Measurements from ENCODE around the gene SLC12A8. TPM values are rescaled to one million over a fixed set of nuclear protein-coding genes. Genes with fewer than 3 reads are reported as not detected.

Gene SLC12A8
- polyA plus RNA-seq, 1 experiment, result 8.4 TPM

GRCh38 chr3:125257536-125257935 lies 45.0 kb upstream of the SLC12A8 start:
- no peak for TF ChIP-seq CTCF (IDR thresholded peaks at IDR 0.05; ENCODE audit: insufficient read depth, low read depth, low read length)
- POLR2A ChIA-PET, result no interaction called here
- DNase-seq (ENCODE audit: low read depth), result no peak
- no peaks in the 10 kb centered on the region for H3K27me3 ChIP-seq (ENCODE audit: control insufficient read depth, insufficient read depth, low read length)
- CTCF ChIA-PET, result no interaction called here
- no peak overlapping the region for H3K4me3 ChIP-seq (ENCODE audit: low read depth, low read length)
- no peaks in the 10 kb centered on the region for H3K36me3 ChIP-seq (ENCODE audit: control insufficient read depth, insufficient read depth, low read length)

GRCh38 chr3:125256675-125257074 lies 44.1 kb upstream of the SLC12A8 start:
- POLR2A ChIA-PET, result no interaction called here
- no peak for TF ChIP-seq CTCF (IDR thresholded peaks at IDR 0.05; ENCODE audit: insufficient read depth, low read depth, low read length)
- CTCF ChIA-PET, result no interaction called here
- no peak for DNase-seq (ENCODE audit: low read depth)
- no peaks in the 10 kb centered on the region for H3K27me3 ChIP-seq (ENCODE audit: control insufficient read depth, insufficient read depth, low read length)
- H3K4me3 ChIP-seq (ENCODE audit: low read depth, low read length), result no peak overlapping the region
- no peaks in the 10 kb centered on the region for H3K36me3 ChIP-seq (ENCODE audit: control insufficient read depth, insufficient read depth, low read length)

- Histone ChIP-seq H3K27me3 (ENCODE audit: control insufficient read depth, insufficient read depth, low read length) (no peaks in the 10 kb centered on the region), H3K36me3 (ENCODE audit: control insufficient read depth, insufficient read depth, low read length) (no peaks in the 10 kb centered on the region), H3K4me3 (ENCODE audit: low read depth, low read length) (no peak overlapping the region)
- no peak for TF ChIP-seq CTCF (IDR thresholded peaks at IDR 0.05; ENCODE audit: insufficient read depth, low read depth, low read length)
- ChIA-PET POLR2A (no interaction called here), CTCF (interaction anchor here (1.4 kb wide), 1 partner anchor 11 kb away, joined by 3 read pairs; no protein-coding TSS in a partner anchor)
- no peak for DNase-seq (ENCODE audit: low read depth)
Observed at GRCh38 chr3:125250973-125251372, 38.4 kb upstream of the SLC12A8 start.

GRCh38 chr3:125246237-125246636 lies 33.7 kb upstream of the SLC12A8 start:
- no peak for TF ChIP-seq CTCF (IDR thresholded peaks at IDR 0.05; ENCODE audit: insufficient read depth, low read depth, low read length)
- H3K4me3 ChIP-seq (ENCODE audit: low read depth, low read length), result no peak overlapping the region
- DNase-seq (ENCODE audit: low read depth), result no peak
- POLR2A ChIA-PET, result no interaction called here
- no peaks in the 10 kb centered on the region for H3K27me3 ChIP-seq (ENCODE audit: control insufficient read depth, insufficient read depth, low read length)
- H3K36me3 ChIP-seq (ENCODE audit: control insufficient read depth, insufficient read depth, low read length), result no peaks in the 10 kb centered on the region
- CTCF ChIA-PET, result no interaction called here

- POLR2A ChIA-PET, result no interaction called here
- Histone ChIP-seq H3K36me3 (ENCODE audit: control insufficient read depth, insufficient read depth, low read length) (no peaks in the 10 kb centered on the region), H3K4me3 (ENCODE audit: low read depth, low read length) (no peak overlapping the region), H3K27me3 (ENCODE audit: control insufficient read depth, insufficient read depth, low read length) (no peaks in the 10 kb centered on the region)
- no peak for TF ChIP-seq CTCF (IDR thresholded peaks at IDR 0.05; ENCODE audit: insufficient read depth, low read depth, low read length)
- CTCF ChIA-PET, result no interaction called here
- no peak for DNase-seq (ENCODE audit: low read depth)
Observed at GRCh38 chr3:125245521-125245920, 33.0 kb upstream of the SLC12A8 start.

Data from BJ (cell line).